H4 (cell line): ENCODE data around the gene CLK1. TPM values are rescaled to one million over a fixed set of nuclear protein-coding genes. Genes with fewer than 3 reads are reported as not detected.
"Not testable (repeated sequence)": the region's sequence is repeated elsewhere in the genome, so short reads cannot be mapped to it uniquely, and the experiment has no call there.

Experiments used
- DNase-seq: peaks from one replicate; pipeline ENCODE4 v3.0.0-alpha.2; 2015; ENCODE audit warnings: low spot score
- total RNA-seq: library from RNA; depleted of rRNA; stranded (reverse); fragments of >200 nt; shearing (Covaris generic); gene quantifications from 2 replicates; pipeline ENCODE4 v1.2.3, GENCODE V29; 2014

CLK1 gene
- total RNA-seq, 1 experiment from 2014 or later = 43.6 TPM

GRCh38 chr2:200851398-200852248, 12.8 kb downstream of the CLK1 start:
- DNase-seq = no peak

GRCh38 chr2:200850512-200851256, 13.8 kb downstream of the CLK1 start:
- DNase-seq = no peak

- DNase-seq = no peak
Measured at GRCh38 chr2:200847939-200848338, 16.5 kb downstream of the CLK1 start.

- no peak for DNase-seq
Measured at GRCh38 chr2:200847269-200847668, 17.2 kb downstream of the CLK1 start.

GRCh38 chr2:200845669-200846325, 18.7 kb downstream of the CLK1 start:
- no peak for DNase-seq

GRCh38 chr2:200845194-200845593, 19.3 kb downstream of the CLK1 start:
- no peak for DNase-seq

- no peak for DNase-seq
Measured at GRCh38 chr2:200843993-200844948, 20.2 kb downstream of the CLK1 start.

- no peak for DNase-seq
Measured at GRCh38 chr2:200839513-200839912, 24.9 kb downstream of the CLK1 start.

- no peak for DNase-seq
Measured at GRCh38 chr2:200834701-200835100, 29.8 kb downstream of the CLK1 start.

GRCh38 chr2:200829258-200829655, 35.2 kb downstream of the CLK1 start:
- no peak for DNase-seq

GRCh38 chr2:200828572-200829257, 35.7 kb downstream of the CLK1 start:
- DNase-seq = no peak

GRCh38 chr2:200828104-200828503, 36.4 kb downstream of the CLK1 start:
- no peak for DNase-seq

- no peak for DNase-seq
Measured at GRCh38 chr2:200821686-200822245, 42.7 kb downstream of the CLK1 start.

- DNase-seq = no peak
Measured at GRCh38 chr2:200820573-200821234, 43.8 kb downstream of the CLK1 start.

GRCh38 chr2:200818732-200819131, 45.7 kb downstream of the CLK1 start:
- DNase-seq = not testable (repeated sequence)

GRCh38 chr2:200814917-200815316, 49.5 kb downstream of the CLK1 start:
- DNase-seq = no peak

- DNase-seq = no peak
Measured at GRCh38 chr2:200814276-200814815, 50.1 kb downstream of the CLK1 start.

GRCh38 chr2:200812122-200813022, 52.1 kb downstream of the CLK1 start:
- peak; percentile 48 for DNase-seq
